Colonic mucosa (tissue), 4 donors: ENCODE results near the gene FAM168A. TPM values are rescaled to one million over a fixed set of nuclear protein-coding genes. Genes with fewer than 3 reads are reported as not detected.

Experiments used
- DNase-seq: peaks from one replicate; pipeline ENCODE4 v3.0.0-alpha.2; 2020
- H3K27ac ChIP-seq: fragments of 200-600 bp; one replicate; pipeline ENCODE4 v1.8.0; 2021
- H3K27me3 ChIP-seq: fragments of 200-600 bp; one replicate; pipeline ENCODE4 v1.8.0; 2021
- H3K36me3 ChIP-seq: fragments of 200-600 bp; one replicate; pipeline ENCODE4 v1.8.0; 2021
- H3K4me1 ChIP-seq: fragments of 200-600 bp; one replicate; pipeline ENCODE4 v1.8.0; 2021; ENCODE audit warnings: mild to moderate bottlenecking
- H3K4me3 ChIP-seq: fragments of 200-600 bp; one replicate; pipeline ENCODE4 v1.8.0; 2021
- H3K9ac ChIP-seq, 2 donors: one replicate each; pipeline ENCODE4 v1.7.0; 2013; ENCODE audit warnings: control low read depth in 2 of 2, low read depth in 2 of 2, low read length in 2 of 2
- H3K9me3 ChIP-seq: fragments of 200-600 bp; one replicate; pipeline ENCODE4 v1.8.0; 2021
- intact Hi-C: fragments of 100-400 bp; cut with DNase I; formaldehyde crosslinking; loops from one replicate; pipeline ENCODE4 v1.14.1; 2022
- total RNA-seq, 2 donors: library from RNA; stranded (reverse); fragmentation: NEBNext Ultra II Directional in 1 of 2; extraction: Animal tissue kit (Norgen Biotek cat#: 25700) in 1 of 2; gene quantifications; one replicate each; pipeline ENCODE4 v1.2.1, GENCODE V29; 2021
- TF ChIP-seq, protein P1 (sequence below): fragments of 200-600 bp; IDR thresholded peaks from one replicate; pipeline ENCODE4 v1.8.0; 2022; ENCODE audit warnings: antibody characterized with exemption, mild to moderate bottlenecking
- donor health status: healthy.
- donor health status: DM: no; HTN: no; CAD: no.
- donor health status: DM: no; HTN: no; CAD: no.

The FAM168A gene
- total RNA-seq, 2 donors from 2014 or later: 16.9 to 21.6 TPM

DNA sequence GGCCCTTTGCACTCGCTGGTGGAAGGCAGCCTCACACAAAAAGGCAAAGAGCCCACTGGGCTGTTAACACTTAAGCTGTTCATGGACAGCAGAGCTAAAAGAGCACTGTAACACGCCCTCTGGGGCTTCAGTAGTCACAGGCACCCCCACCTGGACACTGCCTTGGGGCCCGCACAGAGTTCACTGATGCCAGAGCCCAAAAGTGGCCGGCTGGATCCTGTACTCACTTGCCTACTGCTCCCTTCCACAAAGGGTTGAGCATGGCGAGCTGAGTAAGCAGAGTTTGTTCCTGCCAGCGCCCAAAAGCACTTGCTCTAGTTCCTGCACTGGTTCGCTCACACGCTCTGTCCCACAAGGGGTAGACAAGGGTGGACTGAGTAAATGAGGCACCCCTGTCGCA lies 142.9 kb downstream of the FAM168A start:
- Histone ChIP-seq H3K27ac (no peak overlapping the region), H3K27me3 (no peaks in the 10 kb centered on the region), H3K4me3 (no peak overlapping the region), H3K4me1 (no peaks in the 10 kb centered on the region), H3K9ac (no peak overlapping the region), H3K36me3 (no peaks in the 10 kb centered on the region), H3K9me3 (no peaks in the 10 kb centered on the region)
- peak; percentile 19 for DNase-seq
- TF ChIP-seq, protein P1, sequence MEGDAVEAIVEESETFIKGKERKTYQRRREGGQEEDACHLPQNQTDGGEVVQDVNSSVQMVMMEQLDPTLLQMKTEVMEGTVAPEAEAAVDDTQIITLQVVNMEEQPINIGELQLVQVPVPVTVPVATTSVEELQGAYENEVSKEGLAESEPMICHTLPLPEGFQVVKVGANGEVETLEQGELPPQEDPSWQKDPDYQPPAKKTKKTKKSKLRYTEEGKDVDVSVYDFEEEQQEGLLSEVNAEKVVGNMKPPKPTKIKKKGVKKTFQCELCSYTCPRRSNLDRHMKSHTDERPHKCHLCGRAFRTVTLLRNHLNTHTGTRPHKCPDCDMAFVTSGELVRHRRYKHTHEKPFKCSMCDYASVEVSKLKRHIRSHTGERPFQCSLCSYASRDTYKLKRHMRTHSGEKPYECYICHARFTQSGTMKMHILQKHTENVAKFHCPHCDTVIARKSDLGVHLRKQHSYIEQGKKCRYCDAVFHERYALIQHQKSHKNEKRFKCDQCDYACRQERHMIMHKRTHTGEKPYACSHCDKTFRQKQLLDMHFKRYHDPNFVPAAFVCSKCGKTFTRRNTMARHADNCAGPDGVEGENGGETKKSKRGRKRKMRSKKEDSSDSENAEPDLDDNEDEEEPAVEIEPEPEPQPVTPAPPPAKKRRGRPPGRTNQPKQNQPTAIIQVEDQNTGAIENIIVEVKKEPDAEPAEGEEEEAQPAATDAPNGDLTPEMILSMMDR: no peak
- intact Hi-C loops: no loop called here

DNA sequence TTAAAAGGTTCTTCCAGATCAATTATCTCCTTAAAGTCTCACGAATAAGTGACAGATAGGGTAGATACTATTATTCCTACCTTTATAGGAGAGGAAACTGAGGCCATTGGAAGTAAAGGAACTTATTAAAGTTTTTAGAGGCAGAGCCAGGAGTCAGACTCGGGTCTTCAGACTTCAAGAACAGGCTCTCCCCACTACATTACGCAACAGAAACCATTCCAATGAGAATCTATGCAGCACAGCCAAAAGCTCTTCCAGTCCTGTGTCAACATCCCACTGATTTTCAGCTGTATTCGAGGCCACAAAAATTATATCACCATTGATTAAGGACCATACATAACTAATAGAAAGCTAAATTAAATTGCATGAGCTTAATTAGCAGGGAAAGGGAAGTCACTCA lies 144.3 kb downstream of the FAM168A start:
- intact Hi-C loops: no loop called here
- Histone ChIP-seq H3K4me1 (no peaks in the 10 kb centered on the region), H3K27me3 (no peaks in the 10 kb centered on the region), H3K9me3 (no peaks in the 10 kb centered on the region), H3K36me3 (no peaks in the 10 kb centered on the region), H3K9ac (no peak overlapping the region), H3K27ac (no peak overlapping the region), H3K4me3 (no peak overlapping the region)
- TF ChIP-seq, protein P1: no peak
- DNase-seq: no peak

DNA sequence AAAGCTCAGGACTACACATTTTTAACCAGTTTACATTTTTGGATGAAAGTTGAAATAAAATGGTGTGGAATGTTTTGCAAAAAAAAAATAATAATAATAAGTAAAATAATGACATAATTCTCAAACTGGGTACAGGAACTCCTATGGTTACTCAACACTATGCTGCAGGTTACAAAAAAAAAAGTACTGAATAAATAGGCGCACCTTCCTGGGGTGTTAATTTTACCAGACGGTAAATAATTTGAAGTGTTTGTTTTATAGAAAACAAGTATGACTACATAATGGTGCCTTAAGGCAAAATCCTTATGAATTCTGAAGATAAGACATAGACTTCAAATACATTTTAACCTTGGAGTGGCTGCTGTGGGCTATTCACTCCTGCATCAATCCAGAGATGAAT lies 145.2 kb downstream of the FAM168A start:
- Histone ChIP-seq H3K9ac (no peak overlapping the region), H3K4me3 (no peak overlapping the region), H3K27me3 (no peaks in the 10 kb centered on the region), H3K27ac (no peak overlapping the region), H3K9me3 (no peaks in the 10 kb centered on the region), H3K4me1 (no peaks in the 10 kb centered on the region), H3K36me3 (no peaks in the 10 kb centered on the region)
- no peak for DNase-seq
- intact Hi-C loops: no loop called here
- TF ChIP-seq, protein P1: no peak

DNA sequence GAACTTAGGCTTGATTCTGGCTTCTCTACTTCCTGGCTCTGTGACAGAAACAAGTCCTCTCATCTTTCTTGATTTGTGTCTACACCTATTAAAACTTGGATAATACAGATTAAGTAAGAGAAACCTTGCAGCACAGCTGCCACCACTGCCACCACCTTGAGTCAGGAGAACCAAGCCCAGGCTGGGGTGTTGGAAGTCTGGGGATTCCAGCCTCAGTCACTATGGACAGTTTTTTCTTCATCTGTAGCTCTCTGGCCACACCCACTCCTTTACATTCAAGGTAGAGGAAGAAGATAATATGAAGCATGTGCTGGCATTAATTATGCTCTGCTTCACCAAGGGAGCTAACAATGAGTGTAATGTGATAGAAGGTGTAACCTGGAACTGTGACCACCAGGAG lies 146.0 kb downstream of the FAM168A start:
- Histone ChIP-seq H3K9ac (no peak overlapping the region), H3K9me3 (no peaks in the 10 kb centered on the region), H3K27me3 (no peaks in the 10 kb centered on the region), H3K36me3 (no peaks in the 10 kb centered on the region), H3K4me3 (no peak overlapping the region), H3K27ac (no peak overlapping the region), H3K4me1 (no peaks in the 10 kb centered on the region)
- TF ChIP-seq, protein P1: no peak
- intact Hi-C loops: no loop called here
- no peak for DNase-seq

DNA sequence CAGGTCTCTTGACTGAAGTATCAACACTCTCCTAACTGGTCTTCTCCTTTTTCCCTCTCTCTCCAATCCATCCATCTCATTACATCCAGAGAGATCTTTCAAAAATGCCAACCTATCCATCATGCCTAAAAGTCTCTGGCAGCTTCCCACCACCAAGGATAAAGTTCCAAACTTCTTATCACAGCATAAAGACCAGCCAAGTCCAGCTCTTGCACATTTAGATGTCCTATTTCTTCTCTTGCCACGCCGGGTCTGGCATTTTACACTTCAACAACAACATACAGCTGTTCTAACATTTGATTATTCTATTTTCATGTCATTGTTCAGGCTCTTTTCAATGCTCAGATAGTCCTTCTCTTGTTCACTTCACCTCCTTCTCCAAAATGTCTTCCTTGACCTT lies 151.1 kb downstream of the FAM168A start:
- Histone ChIP-seq H3K27ac (no peak overlapping the region), H3K9ac (no peak overlapping the region)

More for the DNA sequence above, 151.1 kb downstream of the FAM168A start:
- H3K4me3 ChIP-seq: no peak overlapping the region
- H3K36me3 ChIP-seq: no peaks in the 10 kb centered on the region
- no peak for DNase-seq
- H3K27me3 ChIP-seq: no peaks in the 10 kb centered on the region
- H3K9me3 ChIP-seq: no peaks in the 10 kb centered on the region
- no peaks in the 10 kb centered on the region for H3K4me1 ChIP-seq
- TF ChIP-seq, protein P1: no peak
- intact Hi-C loops: no loop called here
